Measurements from ENCODE around the gene STX10. TPM values are rescaled to one million over a fixed set of nuclear protein-coding genes. Genes with fewer than 3 reads are reported as not detected.
A peak's percentile ranks its signal among the peaks of the same experiment; 100 is the strongest.

The STX10 gene
- total RNA-seq, 1 donor from 2014 or later = 42.9 TPM

GRCh38 chr19:13154241-13154778 is 4.1 kb upstream of the STX10 start:
- peaks cover 20% of the 10 kb centered on the region for H3K4me1 Mint-ChIP-seq (ENCODE audit: low read depth)
- TF ChIP-seq CTCF (IDR thresholded peaks at IDR 0.05) = no peak
- peaks cover 6% of the 10 kb centered on the region for H3K36me3 Mint-ChIP-seq (ENCODE audit: low read depth)
- no peaks in the 10 kb centered on the region for H3K9me3 Mint-ChIP-seq (ENCODE audit: low read depth)
- DNase-seq (ENCODE audit: low spot score) = no peak
- no peaks in the 10 kb centered on the region for H3K27me3 Mint-ChIP-seq (ENCODE audit: low read depth)
- peak overlapping the region; percentile 99 for H3K4me3 Mint-ChIP-seq (ENCODE audit: unreplicated experiment)
- peak overlapping the region; percentile 93 for H3K27ac Mint-ChIP-seq (ENCODE audit: unreplicated experiment)

- no peak for DNase-seq (ENCODE audit: low spot score)
- no peaks in the 10 kb centered on the region for H3K27me3 Mint-ChIP-seq (ENCODE audit: low read depth)
- H3K27ac Mint-ChIP-seq (ENCODE audit: unreplicated experiment) = peak overlapping the region; percentile 99
- TF ChIP-seq CTCF (IDR thresholded peaks at IDR 0.05) = peak; percentile 65
- H3K36me3 Mint-ChIP-seq (ENCODE audit: low read depth) = peaks cover 6% of the 10 kb centered on the region
- peak overlapping the region; percentile 99 for H3K4me3 Mint-ChIP-seq (ENCODE audit: unreplicated experiment)
- peaks cover 26% of the 10 kb centered on the region for H3K4me1 Mint-ChIP-seq (ENCODE audit: low read depth)
- H3K9me3 Mint-ChIP-seq (ENCODE audit: low read depth) = no peaks in the 10 kb centered on the region
These were observed 3.5 kb upstream of the STX10 start for GRCh38 chr19:13153569-13154240.

GRCh38 chr19:13152974-13153568 is 2.9 kb upstream of the STX10 start:
- H3K9me3 Mint-ChIP-seq (ENCODE audit: low read depth) = no peaks in the 10 kb centered on the region
- no peak for DNase-seq (ENCODE audit: low spot score)
- H3K4me1 Mint-ChIP-seq (ENCODE audit: low read depth) = peaks cover 30% of the 10 kb centered on the region
- H3K36me3 Mint-ChIP-seq (ENCODE audit: low read depth) = peaks cover 6% of the 10 kb centered on the region
- TF ChIP-seq CTCF (IDR thresholded peaks at IDR 0.05) = peak; percentile 72
- H3K4me3 Mint-ChIP-seq (ENCODE audit: unreplicated experiment) = peak overlapping the region; percentile 99
- peak overlapping the region; percentile 99 for H3K27ac Mint-ChIP-seq (ENCODE audit: unreplicated experiment)
- H3K27me3 Mint-ChIP-seq (ENCODE audit: low read depth) = no peaks in the 10 kb centered on the region

GRCh38 chr19:13152356-13152973 is 2.3 kb upstream of the STX10 start:
- Mint-ChIP-seq H3K9me3 (ENCODE audit: low read depth) (no peaks in the 10 kb centered on the region), H3K4me1 (ENCODE audit: low read depth) (peaks cover 30% of the 10 kb centered on the region), H3K27me3 (ENCODE audit: low read depth) (no peaks in the 10 kb centered on the region), H3K36me3 (ENCODE audit: low read depth) (peaks cover 6% of the 10 kb centered on the region), H3K27ac (ENCODE audit: unreplicated experiment) (peak overlapping the region; percentile 99), H3K4me3 (ENCODE audit: unreplicated experiment) (peak overlapping the region; percentile 99)
- no peak for TF ChIP-seq CTCF (IDR thresholded peaks at IDR 0.05)
- DNase-seq (ENCODE audit: low spot score) = no peak

- Mint-ChIP-seq H3K27me3 (ENCODE audit: low read depth) (no peaks in the 10 kb centered on the region), H3K4me3 (ENCODE audit: unreplicated experiment) (peak overlapping the region; percentile 99), H3K27ac (ENCODE audit: unreplicated experiment) (peak overlapping the region; percentile 99), H3K36me3 (ENCODE audit: low read depth) (peaks cover 6% of the 10 kb centered on the region), H3K4me1 (ENCODE audit: low read depth) (peaks cover 30% of the 10 kb centered on the region), H3K9me3 (ENCODE audit: low read depth) (no peaks in the 10 kb centered on the region)
- TF ChIP-seq CTCF (IDR thresholded peaks at IDR 0.05) = peak; percentile 54
- DNase-seq (ENCODE audit: low spot score) = no peak
These were observed 1.6 kb upstream of the STX10 start for GRCh38 chr19:13151605-13152355.

All from chondrocyte (in vitro differentiated cells).